ENCODE data around the gene OR5T3.
"Not testable (repeated sequence)": the region's sequence is repeated elsewhere in the genome, so short reads cannot be mapped to it uniquely, and the experiment has no call there.

The OR5T3 gene

DNA sequence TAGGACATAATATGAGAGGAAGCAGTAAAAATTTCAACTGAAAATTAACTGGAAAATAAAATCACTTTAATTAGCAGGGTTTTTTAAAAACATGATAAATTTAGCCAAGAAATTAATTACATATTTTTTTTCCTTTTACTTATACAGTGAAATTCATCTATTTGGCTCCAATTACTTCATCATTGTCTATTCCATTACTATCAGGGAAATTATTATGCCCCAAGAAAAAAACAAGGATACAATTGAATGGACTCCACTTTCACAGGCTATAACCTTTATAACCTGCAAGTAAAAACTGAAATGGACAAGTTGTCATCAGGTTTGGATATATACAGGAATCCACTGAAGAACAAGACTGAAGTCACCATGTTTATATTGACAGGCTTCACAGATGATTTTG, at the start of gene OR5T3:
TSS of gene OR5T3 (plus strand) at position 301 of the 400 bp plus-strand sequence. CDS start at position 301, 0 bp downstream.
- no peak for DNase-seq

DNA sequence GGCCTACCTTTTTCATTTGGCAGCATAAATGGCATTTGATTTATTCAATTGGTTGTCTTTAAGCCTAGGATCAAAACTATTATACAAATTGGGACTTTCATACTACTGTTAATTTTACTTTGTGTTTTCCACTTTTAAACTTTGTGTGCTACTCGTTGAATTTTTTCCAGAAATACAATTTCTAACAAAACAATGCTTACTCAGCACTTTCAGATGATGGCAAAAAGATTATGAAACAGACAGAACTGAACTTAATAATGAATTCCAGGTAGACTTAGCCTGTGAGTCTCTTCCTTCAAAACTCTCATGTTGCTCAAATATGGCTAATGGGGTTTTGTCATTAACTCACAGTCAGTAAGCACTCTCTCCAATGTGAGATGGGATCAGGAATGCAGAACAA, 44.3 kb upstream of the OR5T3 start:
- DNase-seq, result no peak

DNA sequence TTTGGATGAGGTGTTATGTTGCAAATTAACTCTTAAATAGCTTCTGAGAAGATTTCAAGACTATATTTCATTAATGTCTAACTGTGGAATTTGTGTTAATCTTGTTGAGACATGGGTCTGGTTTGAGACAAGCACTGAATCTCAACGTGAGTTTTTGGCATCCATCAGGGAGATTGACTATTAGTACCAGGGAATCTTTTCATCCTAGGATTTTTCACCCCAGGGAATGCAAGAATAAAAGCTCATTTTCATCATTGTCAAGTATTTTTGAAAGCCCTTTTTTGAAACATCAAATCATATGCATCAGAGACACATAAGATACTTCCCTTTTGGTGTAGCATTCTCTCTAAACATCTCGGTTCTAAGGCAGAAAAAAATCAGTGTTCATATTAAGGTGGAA, 37.5 kb upstream of the OR5T3 start:
- no peak for DNase-seq

DNA sequence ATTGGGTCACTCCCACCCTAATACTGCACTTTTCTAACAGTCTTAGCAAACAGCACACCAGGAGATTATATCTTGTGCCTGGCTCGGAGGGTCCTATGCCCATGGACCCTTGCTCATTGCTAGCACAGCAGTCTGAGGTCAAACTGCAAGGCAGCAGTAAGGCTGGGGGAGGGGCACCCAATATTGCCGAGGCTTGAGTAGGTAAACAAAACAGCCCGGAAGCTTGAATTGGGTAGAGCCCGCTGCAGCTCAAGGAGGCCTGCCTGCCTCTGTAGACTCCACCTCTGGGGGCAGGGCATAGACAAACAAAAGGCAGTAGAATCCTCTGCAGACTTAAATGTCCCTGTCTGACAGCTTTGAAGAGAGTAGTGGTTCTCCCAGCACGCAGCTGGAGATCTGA, 32.3 kb upstream of the OR5T3 start:
- not testable (repeated sequence) for DNase-seq

DNA sequence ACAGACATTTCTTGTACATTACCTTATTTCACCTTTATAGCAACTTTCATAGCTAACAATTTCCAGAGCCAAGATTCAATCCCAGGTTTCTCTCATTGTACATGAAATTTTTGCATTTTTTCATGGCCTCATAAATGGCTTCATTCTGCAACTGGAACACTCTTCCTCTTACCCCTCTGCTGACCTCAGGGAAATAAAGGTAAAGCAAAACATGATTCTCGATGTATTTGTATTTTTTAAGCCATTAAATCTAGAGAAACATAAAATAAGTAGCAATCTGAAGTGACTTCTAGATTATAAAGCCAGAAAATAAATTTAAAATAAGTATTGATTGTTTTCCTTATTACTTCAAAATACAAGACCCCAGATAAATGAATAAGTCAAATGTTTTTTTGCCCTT, 17.9 kb upstream of the OR5T3 start, which contains the start of gene OR5T2:
TSS of gene OR5T2 (minus strand) at position 101 of the 400 bp plus-strand sequence. CDS start 1,193 bp downstream, outside the sequence.
- DNase-seq, result no peak

DNA sequence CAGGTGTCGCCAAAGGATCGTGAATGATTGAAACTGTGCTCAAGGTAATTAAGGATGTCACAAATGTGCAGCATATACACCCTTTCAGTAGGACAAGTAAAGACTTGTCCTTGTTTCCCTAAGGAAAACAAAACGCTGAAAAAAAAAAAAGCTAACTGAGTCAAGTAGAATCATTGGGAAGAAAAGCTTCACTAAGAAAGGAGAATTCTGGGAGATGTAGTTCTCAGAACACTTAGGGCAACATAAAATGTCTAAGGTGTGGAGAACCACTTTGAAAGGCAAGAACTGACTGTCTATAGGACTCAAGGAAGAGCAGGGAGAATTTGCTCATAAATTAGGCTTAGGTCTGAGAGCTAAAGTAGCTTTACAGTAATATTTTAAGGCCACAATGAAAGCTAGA, 19.0 kb downstream of the OR5T3 start:
- no peak for DNase-seq

DNA sequence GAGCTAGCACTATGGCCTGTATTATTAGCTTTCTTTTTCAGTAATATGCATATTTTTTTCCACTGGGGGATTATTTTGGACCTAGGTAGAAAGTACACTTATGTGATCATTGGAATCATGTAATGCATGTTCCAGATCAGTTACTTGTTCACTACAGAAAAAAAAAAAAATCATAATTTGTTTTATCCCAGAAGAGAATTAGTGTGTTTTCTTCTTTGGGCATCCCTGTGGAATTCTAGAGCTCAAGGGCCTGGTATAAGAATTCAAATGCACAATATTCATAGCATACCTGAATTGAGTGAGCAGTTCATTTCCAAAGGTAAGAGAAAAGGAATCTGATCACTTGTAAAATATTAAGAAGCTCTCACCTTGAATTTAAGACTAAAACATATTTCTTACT, 21.8 kb downstream of the OR5T3 start, which contains the start of gene OR5T1:
TSS of gene OR5T1 (plus strand) at position 301 of the 400 bp plus-strand sequence. CDS start 1,485 bp downstream, outside the sequence.
- no peak for DNase-seq

DNA sequence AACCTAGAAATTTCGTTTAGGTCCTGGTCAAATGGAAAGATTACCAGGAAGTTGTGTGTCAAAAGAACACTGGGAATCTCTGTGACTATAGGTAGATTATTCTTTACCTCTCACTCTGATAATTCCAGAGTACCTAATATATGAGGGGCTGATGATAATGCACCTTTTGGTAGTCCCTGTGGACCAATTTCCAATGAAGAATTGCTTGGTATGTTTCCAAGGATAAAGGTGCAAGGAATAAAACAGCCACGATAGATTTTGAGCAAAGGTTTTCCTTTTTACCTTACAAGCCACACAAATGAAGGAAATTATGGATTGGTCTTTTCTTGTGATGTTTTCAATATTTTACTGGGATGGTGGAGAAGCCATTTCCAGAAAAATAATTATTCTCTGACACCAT, 40.1 kb downstream of the OR5T3 start, which contains the start of gene OR8H1:
TSS of gene OR8H1 (minus strand) at position 101 of the 400 bp plus-strand sequence. CDS start 1,192 bp downstream, outside the sequence.
- DNase-seq, result no peak

DNA sequence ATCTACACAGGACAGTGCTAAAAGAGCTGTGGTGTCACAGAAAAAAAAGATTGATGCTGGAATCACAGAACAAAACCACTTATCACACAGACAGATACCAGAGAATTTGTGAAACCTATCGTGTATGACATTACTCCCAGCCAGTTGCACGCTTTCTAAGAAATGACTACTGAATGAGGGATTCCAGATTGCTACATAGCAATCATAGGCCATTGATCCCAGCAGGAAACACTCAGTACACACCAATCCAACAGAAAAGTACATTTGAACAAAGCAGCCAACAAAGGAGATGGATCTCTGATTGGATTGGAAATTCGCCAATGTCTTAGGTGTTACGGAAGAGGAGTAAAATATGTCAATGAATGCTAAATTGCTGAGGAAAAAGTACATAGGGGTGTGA, 44.8 kb downstream of the OR5T3 start:
- no peak for DNase-seq
